NCI-H2196 treated with DMSO at 0.1 percent for 48 hours (cell line): ENCODE measurements around the gene INTS7.

Experiments used
- DNase-seq: peaks from one replicate; lab custom pipeline; 2025; ENCODE audit not compliant: unreplicated experiment; lab: John Stamatoyannopoulos, UW

The INTS7 gene

DNA sequence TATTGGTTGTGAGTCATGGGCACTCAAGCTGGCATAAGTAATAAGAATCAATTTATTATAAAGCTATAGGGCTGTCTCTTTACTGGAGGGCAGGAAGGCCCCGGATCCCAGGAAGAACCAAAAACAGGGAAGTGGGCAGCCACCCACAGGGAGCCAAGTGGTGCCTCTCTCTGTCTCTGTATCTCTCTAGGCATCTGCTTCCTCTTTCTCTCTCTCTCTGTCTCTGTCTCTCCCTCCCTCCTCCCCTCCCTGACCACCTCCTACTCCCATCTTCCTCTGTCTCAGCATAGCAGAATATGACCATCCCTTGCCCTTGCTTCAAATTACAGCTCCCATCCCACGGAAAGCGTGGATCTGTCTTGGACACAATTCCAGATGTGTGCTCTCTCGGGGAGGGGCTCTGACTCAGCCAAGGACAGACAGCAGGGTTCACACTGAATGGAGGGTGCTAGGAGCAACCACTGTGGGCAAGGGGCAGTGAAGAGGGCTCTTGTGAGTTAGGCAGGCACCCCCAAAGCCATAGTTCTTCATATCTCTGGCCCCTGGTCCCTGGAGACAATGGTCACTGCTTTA, 124.4 kb downstream of the INTS7 start:
- DNase-seq: no peak

DNA sequence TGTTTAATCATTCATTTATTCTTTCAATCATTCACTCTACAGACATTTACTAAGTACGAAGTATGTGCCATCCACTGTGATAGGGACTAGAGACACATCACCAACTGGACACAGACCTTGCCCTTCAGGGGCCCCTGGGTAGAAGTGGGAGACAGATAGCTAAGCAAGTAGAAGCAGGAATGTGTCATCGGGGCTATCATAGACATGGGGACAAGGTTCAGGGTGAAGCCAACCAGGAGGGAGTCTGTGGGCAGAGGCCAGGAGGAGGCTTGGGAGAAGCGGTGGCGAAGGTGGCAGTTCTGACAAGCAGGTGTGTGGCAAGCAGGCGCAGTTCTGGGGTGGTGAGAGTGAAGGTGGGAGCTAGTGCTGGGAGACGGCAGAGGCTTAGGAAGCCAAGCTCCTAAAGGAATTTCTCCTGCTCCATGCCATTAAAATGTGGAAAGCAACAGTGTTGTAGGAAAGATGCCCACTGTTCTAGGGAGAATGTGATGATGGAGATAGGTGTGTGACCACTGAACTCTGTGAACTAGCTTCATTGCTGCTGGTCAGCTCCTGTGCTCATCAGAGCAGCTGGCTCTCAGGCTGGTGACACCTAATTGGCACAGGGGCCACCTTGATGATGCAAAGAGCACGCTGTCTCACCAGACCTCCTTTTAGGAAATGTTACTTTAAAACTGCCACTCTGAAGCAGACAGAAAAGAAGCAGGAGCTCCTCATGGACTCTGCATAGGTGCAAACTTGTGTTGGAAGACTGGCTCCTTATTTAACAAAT, 125.1 kb downstream of the INTS7 start:
- no peak for DNase-seq

DNA sequence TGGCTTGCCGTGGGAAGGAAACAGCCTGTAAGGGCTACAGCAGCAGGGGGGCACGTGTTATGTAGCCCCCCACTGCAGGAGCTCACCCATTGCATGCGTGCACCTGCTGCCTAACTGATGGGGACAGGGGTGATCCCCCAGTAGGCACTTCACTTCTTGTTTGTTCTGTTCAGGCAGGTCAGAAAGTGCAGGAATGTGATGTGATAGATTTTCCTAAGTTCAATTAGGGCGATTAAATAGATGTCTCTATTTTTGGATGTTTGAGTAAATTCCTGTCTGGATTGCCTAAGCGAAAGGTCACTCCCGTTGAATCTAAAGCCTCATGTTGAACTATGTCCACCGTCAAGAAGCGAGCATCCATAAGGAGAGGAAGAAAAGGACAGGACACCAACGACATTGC, 126.0 kb downstream of the INTS7 start:
- no peak for DNase-seq

DNA sequence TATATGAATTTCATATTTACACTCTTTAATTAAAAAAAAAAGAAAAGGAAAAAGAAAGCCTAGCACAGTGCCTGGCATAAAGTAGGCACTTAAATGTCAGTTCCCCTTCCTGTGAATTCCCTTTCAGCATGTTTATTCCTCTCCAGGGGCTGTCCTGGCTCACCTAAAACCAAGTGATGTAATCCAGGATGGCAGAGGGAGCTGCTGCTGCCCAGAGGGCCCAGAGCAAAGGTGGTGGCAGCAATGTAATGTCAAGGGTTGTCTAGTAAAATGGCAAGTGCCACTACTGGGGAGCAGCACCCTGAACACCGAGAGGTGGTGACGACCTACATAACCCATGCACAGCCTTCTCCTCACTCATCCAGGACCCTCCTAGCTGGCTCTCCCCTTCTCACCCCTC, 126.4 kb downstream of the INTS7 start:
- no peak for DNase-seq

DNA sequence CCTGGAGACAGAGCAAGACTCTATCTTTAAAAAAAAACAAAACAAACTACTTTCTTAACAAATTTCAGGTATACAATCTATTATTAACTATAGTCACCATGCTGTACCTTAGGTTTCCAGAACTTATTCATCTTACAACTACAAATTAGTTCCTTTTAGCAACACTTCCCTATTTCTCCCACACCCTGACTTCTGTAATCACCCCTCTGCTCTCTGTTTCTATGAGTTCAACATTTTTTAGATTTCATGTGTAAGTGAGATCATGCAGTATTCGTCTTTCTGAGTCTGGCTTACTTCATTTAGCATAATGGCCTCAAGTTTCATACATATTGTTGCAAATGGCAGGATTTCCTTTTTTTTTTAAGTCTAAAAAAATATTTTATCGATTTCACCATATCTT, 126.9 kb downstream of the INTS7 start:
- no peak for DNase-seq

DNA sequence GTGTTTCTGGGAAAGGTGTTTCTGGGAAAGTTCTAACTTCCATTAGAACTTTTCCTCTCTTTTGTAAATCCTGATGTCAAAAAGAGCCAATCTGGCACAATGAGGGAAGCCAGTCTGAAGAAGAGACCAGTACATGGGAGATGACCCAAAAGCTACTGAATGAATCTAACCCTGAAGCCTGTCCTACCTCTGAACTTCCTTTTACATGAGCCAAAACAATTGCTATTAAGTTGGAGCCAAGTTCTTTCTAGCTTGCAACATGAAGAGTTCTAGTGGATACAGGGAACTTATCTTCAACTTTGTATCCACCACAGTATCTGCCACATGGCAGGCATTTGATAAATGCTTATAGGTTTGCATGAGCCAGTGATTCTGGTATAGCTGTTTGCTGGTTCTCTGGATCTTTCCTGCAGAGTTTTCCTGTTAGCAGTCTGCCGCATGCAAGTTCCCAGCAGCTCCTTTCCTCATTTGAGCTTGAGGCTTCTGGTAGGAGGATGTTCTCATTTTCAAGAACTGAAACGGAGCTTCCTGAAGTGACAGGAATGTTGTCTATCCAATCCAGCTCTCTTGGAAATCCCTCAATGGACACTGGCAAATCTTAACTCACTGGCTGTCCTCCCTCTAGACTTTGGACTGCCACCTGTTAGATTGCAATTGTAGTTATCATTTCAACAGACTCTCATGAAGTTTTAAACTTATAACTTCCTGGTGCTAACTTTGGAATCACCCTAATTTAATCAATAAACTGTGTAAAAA, 131.7 kb downstream of the INTS7 start:
- DNase-seq: no peak

DNA sequence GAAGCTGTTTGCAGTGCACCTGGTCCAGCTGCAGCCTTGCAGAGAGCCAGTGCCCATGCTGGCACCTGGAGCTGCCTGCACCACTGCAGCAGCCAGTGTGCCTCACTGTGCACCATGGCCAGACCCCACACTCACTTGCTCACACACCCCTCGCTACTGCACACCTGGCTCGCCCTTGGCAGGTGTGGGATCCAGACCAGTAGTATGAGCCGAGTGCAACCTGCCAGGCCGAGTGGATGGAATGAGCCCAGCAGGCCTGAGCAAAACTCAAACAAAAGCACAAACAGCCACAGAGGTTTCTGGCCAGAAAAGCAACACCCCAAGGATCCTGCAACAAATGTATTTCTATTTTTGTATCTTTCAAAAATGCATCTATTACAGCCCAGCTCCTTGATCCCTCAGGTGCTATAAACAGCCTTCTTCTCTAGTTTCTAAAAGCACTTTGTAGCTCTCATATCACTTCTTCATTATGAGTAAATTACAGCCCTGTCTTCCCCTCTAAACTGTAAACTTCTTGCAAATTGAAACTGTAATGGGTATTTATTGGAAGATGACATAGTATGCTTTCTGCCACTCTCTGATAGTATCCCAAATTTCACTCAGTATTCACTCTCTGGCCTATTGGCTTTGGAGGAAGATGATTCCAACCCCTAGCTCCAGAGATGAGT, 132.6 kb downstream of the INTS7 start:
- DNase-seq: no peak

DNA sequence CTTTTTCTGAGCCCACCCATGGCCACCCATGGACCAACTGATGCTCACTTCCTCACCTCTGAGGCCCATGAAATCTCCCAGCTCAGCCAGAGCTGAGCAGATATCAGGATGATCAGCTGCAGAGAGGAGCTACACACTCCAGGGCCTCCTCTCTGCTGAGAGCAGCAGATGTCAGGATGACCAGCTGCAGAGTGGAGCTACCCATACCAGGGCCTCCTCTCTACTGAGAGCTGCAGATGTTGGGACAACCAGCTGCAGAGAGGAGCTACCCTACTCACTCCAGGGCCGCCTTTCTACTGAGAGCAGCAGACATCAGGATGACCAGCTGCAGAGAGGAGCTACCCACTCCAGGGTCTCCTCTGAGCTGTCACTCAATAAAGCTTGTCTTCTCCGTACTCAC, 133.4 kb downstream of the INTS7 start:
- no peak for DNase-seq

DNA sequence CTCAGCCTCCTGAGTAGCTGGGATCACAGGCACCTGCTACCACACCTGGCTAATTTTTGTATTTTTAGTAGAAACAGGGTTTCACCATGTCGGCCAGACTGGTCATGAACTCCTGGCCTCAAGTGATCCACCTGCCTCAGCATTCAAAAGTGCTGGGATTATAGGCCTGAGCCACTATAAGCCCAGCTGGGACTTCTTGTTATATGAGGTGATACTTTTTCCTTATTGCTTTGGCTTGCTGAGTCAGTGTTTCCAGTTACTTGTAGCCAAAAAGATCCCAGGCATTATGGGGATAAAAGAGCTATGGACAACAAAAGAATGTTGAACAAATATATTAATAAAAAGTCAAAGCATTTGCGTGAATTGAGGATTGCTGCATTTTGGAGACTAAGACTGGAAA, 134.9 kb downstream of the INTS7 start:
- DNase-seq: no peak

DNA sequence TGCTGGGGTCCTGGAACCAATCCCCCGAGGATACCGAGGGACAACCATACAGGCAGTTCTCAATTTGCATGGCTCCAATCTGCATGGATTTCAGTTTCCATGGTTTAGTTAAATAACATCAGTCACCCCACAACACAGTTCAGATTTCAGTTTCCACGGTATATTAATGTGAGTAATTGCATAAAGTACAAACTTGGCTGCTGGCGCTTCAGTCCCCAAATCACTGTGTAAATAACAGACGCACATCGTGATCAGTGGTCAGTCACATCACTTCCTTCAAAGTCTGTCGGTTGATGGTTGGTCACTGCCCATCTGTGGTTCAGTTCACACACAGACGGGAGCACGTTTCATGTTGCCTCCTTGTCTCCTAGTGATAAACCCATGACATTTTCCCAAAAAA, 138.4 kb downstream of the INTS7 start:
- DNase-seq: no peak

DNA sequence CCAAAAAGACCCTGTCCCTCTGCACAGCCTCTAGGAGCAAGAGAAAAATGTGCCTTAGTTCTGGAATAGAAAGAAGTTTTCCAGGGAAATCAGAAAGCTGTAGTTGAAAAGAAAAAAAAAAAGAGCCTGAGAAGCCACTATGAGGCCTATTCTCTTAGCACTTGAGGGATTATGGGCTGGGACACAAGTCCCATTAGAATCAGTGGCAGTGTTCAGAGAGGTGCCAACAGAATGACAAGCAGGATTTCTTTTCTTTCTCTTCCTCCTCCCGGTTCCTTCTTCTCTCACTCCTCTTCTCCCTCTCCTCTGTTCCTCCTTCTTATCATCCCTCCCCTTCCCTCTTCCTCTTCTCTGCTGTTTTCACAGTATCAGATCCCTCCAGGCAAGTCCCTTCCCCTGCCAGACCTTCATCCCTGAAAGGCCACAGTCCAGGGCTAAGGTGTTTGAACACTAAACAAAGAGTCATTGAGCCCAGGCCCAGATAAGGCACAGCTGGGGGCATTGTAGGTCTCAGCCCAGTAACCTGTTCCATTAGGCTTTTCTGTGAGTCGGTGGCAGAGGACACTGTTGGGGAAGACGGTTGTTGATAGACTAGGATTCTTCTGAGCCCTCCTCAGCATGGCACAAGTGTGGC, 140.1 kb downstream of the INTS7 start:
- no peak for DNase-seq

DNA sequence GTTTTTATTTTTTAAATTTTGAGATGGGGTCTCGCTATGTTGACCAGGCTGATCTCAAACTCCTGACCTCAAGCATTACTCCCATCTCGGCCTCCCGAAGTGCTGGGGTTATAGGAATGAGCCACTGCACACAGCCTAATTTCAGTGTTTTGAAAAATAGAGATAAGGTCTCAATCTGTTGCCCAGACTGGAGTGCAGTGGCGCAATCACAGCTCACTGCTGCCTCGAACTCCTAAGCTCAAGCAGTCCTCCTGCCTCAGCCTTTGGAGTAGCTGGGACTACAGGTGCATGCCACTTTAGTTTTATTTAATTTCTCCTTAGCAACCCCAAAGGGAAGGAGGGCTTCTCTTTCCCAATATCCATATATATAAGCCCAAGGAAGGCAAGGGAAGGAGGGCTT, 141.0 kb downstream of the INTS7 start:
- no peak for DNase-seq

DNA sequence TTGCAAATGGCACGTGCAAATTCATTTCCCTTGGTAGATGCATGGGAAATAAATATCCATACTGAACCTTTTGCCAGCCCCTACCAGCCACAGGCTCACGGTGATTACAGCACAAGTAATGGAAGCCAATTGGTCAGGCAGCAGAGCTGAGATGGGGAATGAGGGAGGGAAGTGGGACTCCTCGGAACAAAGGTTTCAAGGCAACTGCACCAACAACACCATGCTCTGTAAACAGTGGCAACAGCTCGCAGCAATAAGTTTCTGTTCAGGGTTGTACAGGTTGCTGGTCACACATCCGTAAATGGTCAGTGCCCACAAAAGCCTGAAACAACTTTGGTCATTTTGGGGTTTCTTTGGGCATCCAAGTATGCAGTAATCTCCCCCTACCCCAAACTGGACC, 142.1 kb downstream of the INTS7 start:
- no peak for DNase-seq

DNA sequence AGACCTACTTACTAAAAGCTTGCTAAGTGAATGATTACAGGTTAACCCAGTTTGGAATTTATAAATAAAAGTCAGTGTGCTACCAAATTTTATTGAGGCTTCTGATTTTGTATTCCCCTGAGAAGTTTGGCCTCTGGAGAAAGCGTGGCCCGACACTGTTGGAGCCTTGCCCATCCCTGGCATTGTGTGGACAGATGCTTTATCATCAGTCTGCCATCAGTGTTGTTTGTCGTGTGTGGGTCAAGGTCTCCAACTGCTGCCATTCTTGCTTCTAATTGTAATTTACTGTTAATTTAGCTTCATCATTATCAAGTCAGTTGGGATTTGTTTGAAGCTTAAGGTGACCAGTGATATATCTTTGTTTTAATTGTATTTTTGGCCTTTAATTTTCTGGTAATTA, 142.8 kb downstream of the INTS7 start:
- no peak for DNase-seq

DNA sequence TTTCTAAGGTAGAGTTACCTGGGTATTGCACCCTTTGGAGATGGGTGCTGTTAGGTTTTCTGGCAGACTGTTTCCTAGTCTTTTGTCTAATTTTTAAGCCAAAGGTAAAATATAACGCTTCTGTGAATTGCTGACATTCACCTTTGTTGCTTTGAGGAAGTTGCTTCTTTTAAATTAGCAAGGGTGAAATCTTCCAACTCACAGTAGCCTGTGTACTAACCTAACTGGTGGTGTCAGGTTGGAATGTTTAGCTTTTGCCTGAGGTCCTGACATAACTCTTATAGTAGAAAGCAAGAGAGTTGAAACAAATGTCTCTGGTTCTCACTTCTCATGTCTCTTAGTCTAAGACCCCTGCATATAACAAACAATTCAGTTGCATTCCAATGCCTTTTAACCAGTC, 143.6 kb downstream of the INTS7 start:
- DNase-seq: no peak
